K562 (cell line): ENCODE data around the gene PHLDB3. TPM values are rescaled to one million over a fixed set of nuclear protein-coding genes. Genes with fewer than 3 reads are reported as not detected.
A peak's percentile ranks its signal among the peaks of the same experiment; 100 is the strongest.

Experiments
- ATAC-seq: fragments of 200-7000 bp; cut with Tn5 transposase; 3 replicates; pipeline ENCODE4 v1.9.1; 2020; ENCODE audit warnings: moderate library complexity
- BruUV-seq: library from RNA; stranded (reverse); fragments of 400-500 nt; replicated peaks from 2 replicates; lab custom pipeline; 2021; lab: Mats Ljungman, UMichigan
- CTCF ChIA-PET: fragments of 300-600 bp; formaldehyde crosslinking; extraction: SDS; loops from one replicate; lab custom pipeline; 2021; ENCODE audit warnings: low intra/inter-chr PET ratio; lab: Yijun Ruan, JAX
- POLR2A ChIA-PET: fragments of 300-600, 350-650 bp; sonication (Branson Sonifier 250); formaldehyde crosslinking; extraction: SDS; loops from one replicate; lab custom pipeline; 2021; ENCODE audit warnings: antibody characterized with exemption, inconsistent platforms; lab: Yijun Ruan, JAX
- DNase-seq, 4 experiments: peaks; one replicate each; pipeline versions ENCODE4 v3.0.0 to v3.0.0-alpha.2; 2011 to 2018; ENCODE audit warnings: low spot score in 3 of 4, mixed read lengths in 3 of 4; ENCODE audit errors: extremely low read depth in 1 of 4
- FAIRE-seq: peaks from 2 replicates; lab custom pipeline; 2011; peaks lifted over from hg19 to GRCh38; lab: Jason Lieb, UNC
- H2AFZ ChIP-seq: 2 replicates; pipeline ENCODE4 v1.6.0; 2011; ENCODE audit warnings: low read depth, low read length, control low read depth, inconsistent platforms
- H3K27ac ChIP-seq: fragments of 200-600 bp; 3 replicates; pipeline ENCODE4 v1.8.0; 2011; ENCODE audit warnings: low read depth, mild to moderate bottlenecking, control low read depth, inconsistent platforms, low read length, moderate library complexity, mixed read lengths; ENCODE audit errors: extremely low read depth
- H3K27me3 ChIP-seq, 2 experiments: fragments of 300-600 bp in 1 of 2; 2 replicates in 1 of 2; 3 replicates in 1 of 2; pipeline versions ENCODE4 v1.6.0 to v1.8.0; 2011; ENCODE audit warnings: inconsistent platforms in 2 of 2, low read length in 2 of 2, mild to moderate bottlenecking in 1 of 2, mixed read lengths in 1 of 2, moderate library complexity in 1 of 2; ENCODE audit not compliant: control insufficient read depth in 2 of 2, insufficient read depth in 2 of 2
- H3K36me3 ChIP-seq: fragments of 300-600 bp; 3 replicates; pipeline ENCODE4 v1.8.0; 2011; ENCODE audit warnings: mild to moderate bottlenecking, low read length, inconsistent platforms; ENCODE audit not compliant: control insufficient read depth, insufficient read depth
- H3K4me1 ChIP-seq, 2 experiments: fragments of 200-600 bp in 1 of 2; replicated peaks in 1 of 2; 2 replicates in 1 of 2; 3 replicates in 1 of 2; pipeline versions ENCODE4 v1.5.1 to v1.8.0; 2011; ENCODE audit warnings: inconsistent platforms in 2 of 2, low read length in 2 of 2, mild to moderate bottlenecking in 1 of 2, mixed read lengths in 1 of 2, moderate library complexity in 1 of 2; ENCODE audit not compliant: control insufficient read depth in 2 of 2, insufficient read depth in 2 of 2
- H3K4me2 ChIP-seq: 2 replicates; pipeline ENCODE4 v1.6.1; 2011; ENCODE audit warnings: low read length, control low read depth, inconsistent platforms, mixed read lengths; ENCODE audit not compliant: insufficient read depth
- H3K4me3 ChIP-seq: fragments of 200-600 bp; sonication (generic), shearing (Covaris generic); 2 replicates; pipeline ENCODE4 v1.5.1; 2016; ENCODE audit warnings: control low read depth, inconsistent platforms
- H3K79me2 ChIP-seq: fragments of 200-600 bp; 3 replicates; pipeline ENCODE4 v1.8.0; 2011; ENCODE audit warnings: low read length, inconsistent platforms; ENCODE audit not compliant: control insufficient read depth, insufficient read depth
- H3K9ac ChIP-seq, 2 experiments: 2 replicates each; pipeline versions ENCODE4 v1.6.0 to v1.6.1; 2011; ENCODE audit warnings: low read depth in 2 of 2, low read length in 2 of 2, control low read depth in 1 of 2, inconsistent platforms in 1 of 2, mild to moderate bottlenecking in 1 of 2, mixed read lengths in 1 of 2; ENCODE audit not compliant: insufficient read depth in 1 of 2
- H3K9me1 ChIP-seq: one replicate; pipeline ENCODE4 v1.6.0; 2011; ENCODE audit warnings: inconsistent platforms, mild to moderate bottlenecking, low read length, moderate library complexity; ENCODE audit not compliant: control insufficient read depth, insufficient read depth
- H3K9me3 ChIP-seq: replicated peaks from 2 replicates; pipeline ENCODE4 v1.5.1; 2011; ENCODE audit warnings: low read depth, low read length, inconsistent platforms; ENCODE audit not compliant: control insufficient read depth, insufficient read depth
- H4K20me1 ChIP-seq: replicated peaks from 2 replicates; pipeline ENCODE4 v1.6.1; 2011; ENCODE audit warnings: low read length, inconsistent platforms, mixed read lengths; ENCODE audit not compliant: control insufficient read depth, insufficient read depth
- CC2D1A ChIP-seq: fragments of 450-650 bp; IDR thresholded peaks from 2 replicates; pipeline ENCODE4 v1.6.1; 2017; ENCODE audit warnings: mild to moderate bottlenecking
- CTCF ChIP-seq, 3 experiments: IDR thresholded peaks in 2 of 3; conservative IDR thresholded peaks in 1 of 3; 2 replicates each; pipeline ENCODE4 v1.5.1; 2011 to 2012; ENCODE audit warnings: low read length in 3 of 3, mild to moderate bottlenecking in 3 of 3, control low read depth in 2 of 3, improper control_type of control experiment in 1 of 3, inconsistent platforms in 1 of 3, low read depth in 1 of 3, mixed read lengths in 1 of 3, moderate library complexity in 1 of 3; ENCODE audit not compliant: insufficient read depth in 2 of 3
- DDX20 ChIP-seq: fragments of 450-650 bp; IDR thresholded peaks from 2 replicates; pipeline ENCODE4 v1.6.1; 2016; ENCODE audit warnings: missing genetic modification characterization, low read depth, mild to moderate bottlenecking, missing compliant biosample characterization, moderate library complexity
- DMBX1 ChIP-seq: fragments of 250-450 bp; sonication (Bioruptor Pico); IDR thresholded peaks from 2 replicates; pipeline ENCODE4 v1.8.0; 2022; ENCODE audit warnings: inconsistent platforms, mild to moderate bottlenecking, moderate library complexity, borderline replicate concordance
- ID3 ChIP-seq, 2 experiments: fragments of 250-450 bp in 1 of 2; fragments of 450-650 bp in 1 of 2; sonication (Bioruptor Pico) in 1 of 2; IDR thresholded peaks; 2 replicates each; pipeline versions ENCODE4 v1.6.1 to v1.8.0; 2016 to 2021; ENCODE audit warnings: mild to moderate bottlenecking in 2 of 2, moderate library complexity in 2 of 2, missing compliant biosample characterization in 1 of 2, missing genetic modification characterization in 1 of 2
- TAF1 ChIP-seq: IDR thresholded peaks from 2 replicates; pipeline ENCODE4 v1.6.1; 2011; ENCODE audit warnings: mild to moderate bottlenecking, low read length, moderate library complexity; ENCODE audit not compliant: insufficient read depth, control insufficient read depth, severe bottlenecking; ENCODE audit errors: extremely low read depth
- ZNF764 ChIP-seq: fragments of 250-450 bp; sonication (Bioruptor Pico); IDR thresholded peaks from 2 replicates; pipeline ENCODE4 v1.4.0; 2020; ENCODE audit warnings: low read depth, mild to moderate bottlenecking, moderate library complexity
- WGBS: fragments of 100-300 bp; shearing (Covaris generic); methylation state at CpG from one replicate; pipeline ENCODE4 v1.1.6; 2016; ENCODE audit warnings: low coverage, mixed read lengths; ENCODE audit not compliant: insufficient coverage; ENCODE audit errors: missing lambda C conversion rate; 5-methylcytosine and 5-hydroxymethylcytosine counted together
- in situ Hi-C: fragments of 300-500 bp; cut with MboI; formaldehyde crosslinking; loops from 4 replicates; pipeline ENCODE4 v1.15.0; 2018; ENCODE audit warnings: inconsistent platforms, mixed read lengths
- intact Hi-C: fragments of 100-400 bp; cut with micrococcal nuclease; formaldehyde crosslinking; loops from 2 replicates; pipeline ENCODE4 v1.14.2; 2022
- polyA plus RNA-seq, 8 experiments: library from polyadenylated mRNA; depleted of rRNA in 4 of 8; stranded (reverse) in 5 of 8; unstranded in 3 of 8; fragments of >200 nt; fragmentation: Nextera tagmentation in 2 of 8; fragmentation: Illumina TruSeq in 1 of 8; extraction: Ambion mirVana in 2 of 8; extraction: Trizol in 1 of 8; gene quantifications; 2 replicates each; pipeline versions ENCODE4 v1.2.1 to v1.2.3, GENCODE V29; 2011 to 2014; ENCODE audit warnings: inconsistent platforms in 1 of 8, missing spikeins in 1 of 8
- total RNA-seq, 7 experiments: library from RNA; depleted of rRNA in 6 of 7; stranded (reverse); fragments of >200 nt in 6 of 7; fragmentation: Illumina TruSeq in 2 of 7; extraction: Trizol in 2 of 7; gene quantifications; 2 replicates each; pipeline versions ENCODE4 v1.2.1 to v1.2.3, GENCODE V29; 2011 to 2021; ENCODE audit warnings: low replicate concordance in 1 of 7
- TF ChIP-seq, protein P1 (sequence below): fragments of 450-650 bp; formaldehyde crosslinking; IDR thresholded peaks from 2 replicates; pipeline ENCODE4 v1.4.0; 2020; ENCODE audit warnings: mild to moderate bottlenecking
- TF ChIP-seq, protein P2 (sequence below): fragments of 450-650 bp; IDR thresholded peaks from 2 replicates; pipeline ENCODE4 v1.6.1; 2016; ENCODE audit warnings: borderline replicate concordance

Gene PHLDB3
- total and polyA plus RNA-seq, 9 of the 15 experiments (the other 6 are each of a cell fraction or from before 2014, with no cell fraction given): 0.04 to 23.5 (median 3.9) TPM

DNA sequence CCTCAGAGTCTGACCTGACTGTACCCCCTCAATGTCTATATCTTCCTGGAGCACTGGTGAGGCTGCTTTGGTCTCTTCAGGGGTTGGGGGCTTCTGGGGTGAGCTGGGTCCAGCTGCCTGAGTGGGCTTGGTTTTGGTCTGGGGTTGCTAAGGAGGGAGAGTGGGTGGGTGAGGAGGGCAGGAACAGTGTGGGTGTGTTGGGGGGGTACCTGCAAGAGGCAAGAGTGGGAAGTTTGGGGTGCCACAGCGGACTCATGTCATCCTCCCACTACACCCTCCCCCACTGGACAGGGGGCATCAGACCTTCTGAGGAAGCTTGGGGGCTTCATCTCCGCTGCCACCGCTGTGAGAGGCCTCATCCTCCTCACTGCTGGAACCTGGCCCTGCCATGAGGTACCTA is 42.0 kb upstream of the PHLDB3 start:
- no peaks in the 10 kb centered on the region for H3K79me2 ChIP-seq
- no peaks in the 10 kb centered on the region for H4K20me1 ChIP-seq
- intact Hi-C loops: no loop called here
- BruUV-seq: no TSS peak
- in situ Hi-C loops: no loop called here
- no peak overlapping the region for H2AFZ ChIP-seq
- H3K36me3 ChIP-seq: peaks cover 55% of the 10 kb centered on the region; the same call in 2 of the 3 replicates
- H3K9me1 ChIP-seq: no peaks in the 10 kb centered on the region
- 94% methylated on average over 3 of the region's 3 CpGs for WGBS
- DNase-seq (no peak), ATAC-seq (no peak), FAIRE-seq (no peak)
- no peaks in the 10 kb centered on the region; a peak in 1 of 5 replicates for H3K4me1 ChIP-seq
- H3K9me3 ChIP-seq: no peaks in the 10 kb centered on the region
- no peak overlapping the region for H3K27ac ChIP-seq
- peak overlapping the region in 1 of 2 experiments; percentile 64; a peak in 1 of 4 replicates for H3K9ac ChIP-seq
- H3K4me3 ChIP-seq: no peak overlapping the region
- no peak overlapping the region for H3K4me2 ChIP-seq
- POLR2A ChIA-PET: interaction anchor here (0.5 kb wide), 1 partner anchor 102 kb away, joined by 3 read pairs; no protein-coding TSS in a partner anchor
- no peaks in the 10 kb centered on the region for H3K27me3 ChIP-seq
- CTCF ChIA-PET: no interaction called here
- no peak for TF ChIP-seq ID3 (CRISPR knock-in tag; IDR thresholded peaks at IDR 0.05)
- TF ChIP-seq ID3 (tag; IDR thresholded peaks at IDR 0.05): no peak
- no peak for TF ChIP-seq DMBX1
- TF ChIP-seq ZNF764 (CRISPR knock-in tag): no peak
- TF ChIP-seq, protein P1, sequence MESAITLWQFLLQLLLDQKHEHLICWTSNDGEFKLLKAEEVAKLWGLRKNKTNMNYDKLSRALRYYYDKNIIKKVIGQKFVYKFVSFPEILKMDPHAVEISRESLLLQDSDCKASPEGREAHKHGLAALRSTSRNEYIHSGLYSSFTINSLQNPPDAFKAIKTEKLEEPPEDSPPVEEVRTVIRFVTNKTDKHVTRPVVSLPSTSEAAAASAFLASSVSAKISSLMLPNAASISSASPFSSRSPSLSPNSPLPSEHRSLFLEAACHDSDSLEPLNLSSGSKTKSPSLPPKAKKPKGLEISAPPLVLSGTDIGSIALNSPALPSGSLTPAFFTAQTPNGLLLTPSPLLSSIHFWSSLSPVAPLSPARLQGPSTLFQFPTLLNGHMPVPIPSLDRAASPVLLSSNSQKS: no peak
- TF ChIP-seq, protein P2, sequence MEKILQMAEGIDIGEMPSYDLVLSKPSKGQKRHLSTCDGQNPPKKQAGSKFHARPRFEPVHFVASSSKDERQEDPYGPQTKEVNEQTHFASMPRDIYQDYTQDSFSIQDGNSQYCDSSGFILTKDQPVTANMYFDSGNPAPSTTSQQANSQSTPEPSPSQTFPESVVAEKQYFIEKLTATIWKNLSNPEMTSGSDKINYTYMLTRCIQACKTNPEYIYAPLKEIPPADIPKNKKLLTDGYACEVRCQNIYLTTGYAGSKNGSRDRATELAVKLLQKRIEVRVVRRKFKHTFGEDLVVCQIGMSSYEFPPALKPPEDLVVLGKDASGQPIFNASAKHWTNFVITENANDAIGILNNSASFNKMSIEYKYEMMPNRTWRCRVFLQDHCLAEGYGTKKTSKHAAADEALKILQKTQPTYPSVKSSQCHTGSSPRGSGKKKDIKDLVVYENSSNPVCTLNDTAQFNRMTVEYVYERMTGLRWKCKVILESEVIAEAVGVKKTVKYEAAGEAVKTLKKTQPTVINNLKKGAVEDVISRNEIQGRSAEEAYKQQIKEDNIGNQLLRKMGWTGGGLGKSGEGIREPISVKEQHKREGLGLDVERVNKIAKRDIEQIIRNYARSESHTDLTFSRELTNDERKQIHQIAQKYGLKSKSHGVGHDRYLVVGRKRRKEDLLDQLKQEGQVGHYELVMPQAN: no peak
- TF ChIP-seq DDX20 (tag): no peak
- no peak for TF ChIP-seq CC2D1A
- TF ChIP-seq CTCF (IDR thresholded peaks at IDR 0.05 in 2 of 3, conservative IDR thresholded peaks at IDR 0.05 in 1 of 3; ENCODE audit: insufficient read depth in 2 of 3, low read depth in 1 of 3, low read length in 3 of 3): no peak
- TF ChIP-seq TAF1: no peak
